Brain microvascular endothelial cell (primary cell): ENCODE data around the gene OXER1.

Experiments
- DNase-seq: peaks from one replicate; pipeline ENCODE4 v3.0.0-alpha.2; 2020
- H3K27ac ChIP-seq: fragments of 250-450 bp; sonication (Bioruptor Pico); 2 replicates; pipeline ENCODE4 v1.5.1; 2020; ENCODE audit warnings: mild to moderate bottlenecking, moderate library complexity
- H3K27me3 ChIP-seq: fragments of 250-450 bp; sonication (Bioruptor Pico); replicated peaks from 2 replicates; pipeline ENCODE4 v1.5.1; 2020; ENCODE audit warnings: mild to moderate bottlenecking
- H3K36me3 ChIP-seq: fragments of 250-450 bp; sonication (Bioruptor Pico); replicated peaks from 2 replicates; pipeline ENCODE4 v1.5.1; 2020; ENCODE audit warnings: mild to moderate bottlenecking
- H3K4me3 ChIP-seq: 2 replicates; pipeline ENCODE4 v1.5.1; 2011; ENCODE audit warnings: low read depth, mild to moderate bottlenecking, control low read depth, low read length, moderate library complexity
- in situ Hi-C: cut with HindIII; loops from 2 replicates; pipeline ENCODE4 v1.10.0; 2017; ENCODE audit warnings: low sequenced_read_pairs, low pct_ligation_motif_present
- TF ChIP-seq, protein P1 (sequence below): IDR thresholded peaks from 2 replicates; pipeline ENCODE4 v1.5.1; 2011; ENCODE audit warnings: low read depth, mild to moderate bottlenecking, moderate library complexity, low read length, control low read depth, inconsistent platforms; ENCODE audit errors: missing control alignments

Gene OXER1

DNA sequence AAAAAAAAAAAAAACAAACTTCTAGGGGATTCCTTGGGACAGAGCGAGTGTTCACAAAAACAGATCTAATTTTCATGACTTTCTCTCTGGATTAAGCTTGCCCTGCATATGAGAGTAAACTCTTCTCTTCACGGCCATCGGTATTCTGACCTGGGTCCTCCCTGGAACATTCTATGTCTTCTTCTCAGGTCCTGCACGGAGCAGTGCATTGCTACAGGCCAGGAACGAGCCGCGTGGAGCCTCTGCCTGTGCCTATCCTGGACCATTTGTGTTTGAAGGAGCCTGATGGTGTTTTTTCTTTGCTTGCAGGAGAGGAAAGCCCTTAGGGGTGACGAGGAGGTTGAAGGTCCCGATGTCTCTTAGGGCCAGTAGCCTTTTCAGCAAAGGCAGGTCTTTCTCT lies 1.8 kb upstream of the OXER1 start:
- no peak for DNase-seq
- in situ Hi-C loops: no loop called here
- Histone ChIP-seq H3K27ac (no peak overlapping the region), H3K36me3 (no peaks in the 10 kb centered on the region), H3K27me3 (no peaks in the 10 kb centered on the region), H3K4me3 (no peak overlapping the region)
- TF ChIP-seq, protein P1, sequence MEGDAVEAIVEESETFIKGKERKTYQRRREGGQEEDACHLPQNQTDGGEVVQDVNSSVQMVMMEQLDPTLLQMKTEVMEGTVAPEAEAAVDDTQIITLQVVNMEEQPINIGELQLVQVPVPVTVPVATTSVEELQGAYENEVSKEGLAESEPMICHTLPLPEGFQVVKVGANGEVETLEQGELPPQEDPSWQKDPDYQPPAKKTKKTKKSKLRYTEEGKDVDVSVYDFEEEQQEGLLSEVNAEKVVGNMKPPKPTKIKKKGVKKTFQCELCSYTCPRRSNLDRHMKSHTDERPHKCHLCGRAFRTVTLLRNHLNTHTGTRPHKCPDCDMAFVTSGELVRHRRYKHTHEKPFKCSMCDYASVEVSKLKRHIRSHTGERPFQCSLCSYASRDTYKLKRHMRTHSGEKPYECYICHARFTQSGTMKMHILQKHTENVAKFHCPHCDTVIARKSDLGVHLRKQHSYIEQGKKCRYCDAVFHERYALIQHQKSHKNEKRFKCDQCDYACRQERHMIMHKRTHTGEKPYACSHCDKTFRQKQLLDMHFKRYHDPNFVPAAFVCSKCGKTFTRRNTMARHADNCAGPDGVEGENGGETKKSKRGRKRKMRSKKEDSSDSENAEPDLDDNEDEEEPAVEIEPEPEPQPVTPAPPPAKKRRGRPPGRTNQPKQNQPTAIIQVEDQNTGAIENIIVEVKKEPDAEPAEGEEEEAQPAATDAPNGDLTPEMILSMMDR: no peak

DNA sequence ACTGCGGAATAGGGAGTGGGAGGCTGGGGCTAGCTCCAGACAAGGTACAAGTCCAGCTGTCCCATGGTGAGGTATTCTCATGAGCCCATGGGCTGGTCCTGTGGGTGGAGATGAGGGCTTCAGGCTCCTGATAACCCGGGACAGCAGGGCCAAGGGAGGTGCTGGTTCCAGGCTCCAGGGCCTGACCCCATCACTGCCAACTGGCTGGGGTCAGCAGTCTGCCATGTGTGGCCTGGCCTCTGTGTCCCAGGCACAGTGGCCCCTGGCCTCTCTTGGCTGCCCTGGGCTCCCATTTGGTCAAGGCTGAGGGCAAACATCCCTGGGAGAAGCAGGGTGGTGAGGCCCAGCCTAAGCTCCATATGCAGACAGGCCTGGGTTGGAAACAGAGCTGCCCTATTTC lies 966 bp upstream of the OXER1 start:
- no peak for DNase-seq
- no peaks in the 10 kb centered on the region for H3K36me3 ChIP-seq
- no peak overlapping the region for H3K4me3 ChIP-seq
- in situ Hi-C loops: no loop called here
- TF ChIP-seq, protein P1: no peak
- no peaks in the 10 kb centered on the region for H3K27me3 ChIP-seq
- H3K27ac ChIP-seq: no peak overlapping the region

DNA sequence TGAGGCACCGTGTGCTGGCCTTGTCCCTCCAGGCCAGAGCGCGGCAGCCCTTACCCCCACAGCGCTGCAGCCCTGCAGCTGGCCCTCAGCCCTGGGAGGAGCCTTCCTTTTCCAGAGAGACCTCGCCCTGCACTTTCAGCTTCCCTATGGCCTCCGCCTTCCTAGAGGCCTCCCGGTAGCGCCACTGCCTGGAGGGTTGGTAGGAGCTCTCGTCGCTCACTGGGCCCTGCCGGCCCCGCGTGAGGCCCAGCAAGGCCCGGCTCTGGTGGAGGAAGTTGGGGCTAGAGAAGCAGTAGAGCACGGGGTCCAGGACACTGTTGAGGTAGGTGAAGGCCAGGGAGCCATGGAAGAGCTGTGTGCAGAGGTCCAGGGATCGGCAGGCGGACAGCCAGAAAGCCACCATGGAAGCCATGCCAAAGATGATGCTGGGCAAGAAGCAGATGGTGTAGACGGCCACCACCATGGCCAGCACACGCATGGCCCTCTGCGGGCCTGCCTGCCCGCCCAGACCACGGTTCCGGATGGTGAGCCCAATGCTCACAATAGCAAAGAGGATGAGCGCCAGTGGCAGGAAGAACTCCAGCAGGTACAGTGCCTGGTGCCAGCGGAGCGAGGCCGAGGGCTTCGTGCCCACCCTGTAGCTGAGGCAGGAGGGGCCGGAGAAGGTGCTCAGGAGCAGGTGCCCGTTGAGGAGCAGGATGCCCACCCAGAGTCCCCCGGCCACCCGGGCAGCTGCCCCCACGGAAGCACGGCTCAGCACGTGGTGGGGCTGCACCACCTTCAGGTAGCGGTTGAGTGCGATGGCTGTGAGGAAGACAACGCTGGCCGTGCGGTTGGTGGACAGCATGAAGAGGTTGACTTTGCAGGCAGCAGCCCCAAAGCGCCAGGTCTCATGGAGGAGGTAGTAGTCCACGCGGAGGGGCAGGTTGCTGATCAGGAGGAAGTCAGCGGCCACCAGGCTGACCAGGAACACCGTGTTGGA lies 821 bp downstream of the OXER1 start:
- H3K27ac ChIP-seq: no peak overlapping the region
- TF ChIP-seq, protein P1: no peak
- no peaks in the 10 kb centered on the region for H3K27me3 ChIP-seq
- no peaks in the 10 kb centered on the region for H3K36me3 ChIP-seq
- no peak overlapping the region for H3K4me3 ChIP-seq
- in situ Hi-C loops: no loop called here
- no peak for DNase-seq

DNA sequence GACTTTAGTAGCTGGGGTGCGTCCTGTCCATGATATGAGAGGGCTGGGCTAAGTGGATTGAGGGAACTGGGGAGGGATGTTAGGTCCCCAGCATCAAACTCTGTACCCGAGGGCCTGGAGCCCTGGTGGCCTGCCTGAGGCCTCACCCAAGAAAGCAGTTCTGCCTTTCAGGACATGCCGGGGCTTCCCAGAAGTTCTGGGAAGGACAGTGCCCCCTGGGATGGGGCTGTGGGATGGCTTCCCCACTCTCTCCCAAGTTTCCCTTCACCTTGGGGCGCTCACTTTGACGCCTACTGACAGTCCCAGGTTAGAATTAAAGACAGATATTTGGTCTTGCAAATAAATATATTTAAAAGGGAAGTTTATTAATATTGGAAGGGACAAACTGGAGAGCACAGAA lies 1.8 kb downstream of the OXER1 start:
- no peak for DNase-seq
- H3K27ac ChIP-seq: no peak overlapping the region
- H3K4me3 ChIP-seq: no peak overlapping the region
- in situ Hi-C loops: no loop called here
- H3K36me3 ChIP-seq: no peaks in the 10 kb centered on the region
- H3K27me3 ChIP-seq: no peaks in the 10 kb centered on the region
- TF ChIP-seq, protein P1: no peak

DNA sequence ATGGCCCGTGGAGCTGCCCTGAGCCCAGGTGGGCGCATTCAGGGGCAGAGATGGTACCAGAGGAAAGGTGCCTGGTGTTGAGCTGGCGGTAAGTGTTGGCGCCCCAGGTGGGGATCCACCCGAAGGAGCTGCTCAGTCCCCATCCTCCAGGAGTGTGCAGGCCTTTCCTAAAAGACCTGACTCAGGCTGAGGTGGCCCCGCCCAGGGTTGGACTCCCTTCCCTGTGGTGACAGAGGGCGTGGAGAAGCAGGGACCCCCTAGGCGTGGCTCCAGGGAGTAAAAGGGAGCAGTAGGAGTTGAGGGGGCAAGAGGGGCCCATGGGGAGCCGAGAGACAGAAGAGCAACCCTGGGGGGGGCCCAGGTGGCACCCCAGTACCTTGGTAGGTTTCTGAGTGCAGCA lies 2.4 kb downstream of the OXER1 start:
- Histone ChIP-seq H3K36me3 (no peaks in the 10 kb centered on the region), H3K27me3 (no peaks in the 10 kb centered on the region), H3K27ac (no peak overlapping the region), H3K4me3 (no peak overlapping the region)
- TF ChIP-seq, protein P1: no peak
- no peak for DNase-seq
- in situ Hi-C loops: no loop called here
